Activated CD4-positive, CD25-positive, alpha-beta regulatory T cell treated with anti-CD3 and anti-CD28 coated beads, Interleukin-2, amount 50 U/mL, for 16 hours (primary cell): ENCODE data around the gene PPM1L.

Experiments
- DNase-seq: peaks from one replicate; pipeline ENCODE4 v3.0.0-alpha.2; 2020; ENCODE audit warnings: low read depth, low spot score

The PPM1L gene

GRCh38 chr3:161042023-161042501, 286.0 kb downstream of the PPM1L start:
- DNase-seq = no peak

GRCh38 chr3:161043336-161044035, 287.5 kb downstream of the PPM1L start:
- no peak for DNase-seq

DNA sequence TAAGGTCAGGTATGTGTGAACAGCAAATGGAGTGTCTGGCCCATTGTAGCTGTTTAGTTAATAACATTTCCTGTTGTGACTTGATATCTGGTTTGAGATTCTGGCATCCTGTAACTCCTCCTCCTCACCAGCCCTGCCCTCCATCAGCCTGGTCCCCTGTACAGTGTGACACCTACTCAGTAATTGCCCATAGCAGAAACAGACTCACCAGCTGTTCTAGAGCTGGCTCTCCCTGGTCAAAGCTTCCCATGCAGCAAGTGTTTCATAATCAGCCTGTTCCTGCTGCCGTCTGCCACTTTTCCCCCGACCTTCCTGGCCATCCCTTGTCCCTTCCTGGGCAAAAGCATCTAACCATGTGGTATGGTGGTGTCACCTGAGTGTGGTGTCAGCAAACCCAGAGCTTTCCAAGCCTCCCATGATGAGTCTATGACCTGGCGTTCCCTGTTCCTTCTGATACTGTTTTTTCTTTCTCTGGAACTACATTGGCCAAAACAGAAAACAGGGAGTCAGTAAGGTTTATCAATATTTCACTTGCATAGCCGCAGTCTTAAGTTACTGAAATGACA, 293.7 kb downstream of the PPM1L start:
- DNase-seq = no peak

DNA sequence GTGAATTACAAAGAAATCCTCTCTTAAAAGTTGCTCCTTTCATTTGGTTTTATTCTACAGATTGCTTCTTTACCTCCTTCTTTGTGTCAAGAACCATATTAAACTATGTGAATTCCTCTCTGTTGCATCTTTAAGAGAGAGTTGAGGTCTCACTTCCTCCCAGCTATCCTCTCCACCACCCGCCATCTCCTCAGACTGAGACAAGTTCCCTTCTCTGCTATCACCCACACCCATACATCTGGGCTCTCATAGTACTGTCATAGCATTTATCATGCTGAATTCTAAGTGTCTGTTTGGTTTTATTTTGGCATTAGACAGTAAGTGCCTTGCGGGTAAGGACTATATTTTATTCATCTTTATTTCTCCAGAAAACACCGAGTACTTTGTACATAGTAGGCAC, 294.9 kb downstream of the PPM1L start:
- DNase-seq = no peak

DNA sequence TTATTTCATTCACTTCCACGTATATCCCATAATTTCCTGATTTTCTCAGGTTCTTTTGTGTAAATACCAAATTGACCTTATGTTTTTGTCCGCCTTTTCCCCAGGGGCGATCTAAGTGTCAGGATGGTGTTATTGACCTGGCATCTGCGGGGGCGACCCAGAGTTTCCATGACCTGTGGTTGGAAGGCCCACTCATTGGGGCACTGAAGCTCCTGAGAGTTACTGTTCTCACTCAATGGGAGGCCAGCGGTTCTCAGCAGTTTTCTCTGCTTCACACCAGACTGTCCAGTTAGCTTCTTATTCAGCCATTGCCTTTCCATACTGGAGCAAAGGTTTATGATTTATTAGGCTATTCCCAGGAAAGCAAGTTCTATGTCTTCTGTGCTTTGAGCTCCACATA, 295.8 kb downstream of the PPM1L start:
- no peak for DNase-seq

DNA sequence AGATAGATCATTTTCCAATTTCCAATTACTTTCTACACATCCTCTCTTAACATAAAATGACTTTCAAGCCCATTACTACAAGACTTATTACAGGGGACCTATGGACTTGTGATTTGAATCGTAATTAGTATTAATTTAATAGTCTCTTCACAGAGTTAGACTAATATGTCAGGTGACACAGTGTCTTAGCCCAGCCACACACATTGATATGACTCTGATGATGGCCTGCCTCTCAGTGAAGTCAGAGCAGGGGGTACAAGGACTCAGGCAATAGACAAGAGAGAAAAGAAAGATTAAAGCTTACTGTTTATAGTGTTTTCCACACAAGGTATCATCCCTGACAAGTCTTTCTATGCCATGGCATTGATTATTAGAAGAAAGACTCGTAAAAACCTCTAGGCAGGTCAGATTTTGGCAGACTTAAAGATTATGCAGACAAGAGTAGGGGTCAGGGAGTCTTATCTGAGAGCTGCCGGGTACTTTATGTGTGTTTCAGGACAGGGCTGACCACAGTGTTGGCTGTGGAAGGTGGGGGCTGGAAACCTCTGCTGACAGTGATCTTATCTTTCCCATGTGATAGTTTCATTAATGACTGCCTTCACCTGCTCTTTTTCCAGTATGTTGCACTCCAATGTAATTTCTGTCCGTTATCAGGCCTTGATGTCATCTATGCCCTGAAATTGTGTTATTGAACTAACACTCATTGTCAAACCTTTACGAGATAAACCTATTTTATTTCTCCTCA, 299.0 kb downstream of the PPM1L start:
- no peak for DNase-seq

DNA sequence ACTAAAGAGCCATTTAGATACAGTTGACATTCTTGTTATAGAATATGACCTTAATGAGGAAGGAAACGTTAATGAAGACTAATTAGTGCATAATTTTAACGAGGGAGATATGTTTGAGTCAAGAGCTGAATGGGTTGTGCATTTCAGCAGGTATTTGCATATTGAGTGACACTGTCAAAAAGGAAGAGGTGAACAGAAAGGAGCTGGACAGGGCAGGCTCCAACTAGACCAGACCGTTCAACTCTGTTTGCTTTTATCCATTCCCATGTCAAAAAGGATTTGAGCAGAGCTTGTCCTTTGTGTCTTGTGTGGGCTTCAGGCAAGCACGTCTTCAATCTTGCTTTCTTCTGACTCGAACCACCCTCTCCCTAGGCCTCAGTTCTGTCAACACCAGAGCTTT, 308.4 kb downstream of the PPM1L start:
- no peak for DNase-seq

- no peak for DNase-seq
These were observed 310.9 kb downstream of the PPM1L start for GRCh38 chr3:161066930-161067329.

- no peak for DNase-seq
These were observed 311.3 kb downstream of the PPM1L start for GRCh38 chr3:161067335-161067734.

DNA sequence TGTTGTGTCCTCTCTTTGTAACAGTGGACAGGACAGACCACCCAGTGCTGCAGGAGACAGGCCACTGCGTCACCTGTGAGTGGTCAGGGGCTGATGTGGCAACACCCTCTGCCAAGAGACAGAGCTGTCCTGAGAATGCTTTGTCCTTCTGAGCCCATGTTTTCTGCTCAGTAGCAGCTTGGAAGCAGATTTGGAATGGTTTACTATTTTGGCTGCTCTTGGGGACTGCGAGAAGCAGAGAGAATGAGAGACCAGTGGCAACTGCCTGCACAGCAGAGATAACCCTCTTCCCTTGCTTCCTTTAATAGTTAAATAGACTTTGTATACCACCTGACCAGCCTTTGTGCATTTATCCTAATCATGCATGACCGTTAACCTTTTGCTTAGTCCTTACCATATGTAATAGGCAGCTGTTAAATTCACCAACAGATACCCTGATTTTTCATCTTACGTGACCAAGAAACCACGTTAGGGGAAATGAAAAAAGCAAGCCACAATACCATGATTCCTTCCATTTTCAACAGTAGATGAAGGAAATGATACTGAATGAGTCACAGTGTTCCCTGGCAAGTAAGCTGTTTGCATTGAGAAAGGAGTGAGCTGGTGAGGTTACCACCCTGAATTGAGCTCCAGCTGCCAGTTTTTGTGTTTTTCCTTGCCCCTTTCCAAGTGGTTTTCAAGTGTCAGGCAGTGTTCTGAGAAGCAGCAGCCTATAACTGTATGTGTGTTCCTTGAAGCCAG, 313.6 kb downstream of the PPM1L start:
- no peak for DNase-seq

- DNase-seq = no peak
These were observed 314.4 kb downstream of the PPM1L start for GRCh38 chr3:161070252-161070930.

- no peak for DNase-seq
These were observed 315.1 kb downstream of the PPM1L start for GRCh38 chr3:161070980-161071663.

DNA sequence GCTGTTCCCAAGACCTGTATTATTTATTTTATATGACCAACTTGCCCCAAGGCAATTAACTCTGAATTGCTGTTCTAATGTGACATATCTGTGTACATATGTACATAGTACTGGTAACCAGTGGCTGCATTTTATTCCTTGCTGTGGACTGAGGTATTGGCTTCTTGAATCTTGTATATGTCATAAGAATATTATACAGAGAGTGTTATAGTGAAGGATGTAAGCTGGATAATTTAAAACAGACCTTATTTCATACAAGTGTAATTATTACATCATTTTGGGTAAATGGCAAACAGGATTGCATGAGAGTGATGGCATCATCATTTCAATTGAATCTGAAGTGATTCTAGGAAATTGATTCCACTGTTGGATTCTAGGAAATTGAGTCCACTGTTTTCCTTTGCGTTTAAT, 316.2 kb downstream of the PPM1L start:
- DNase-seq = no peak

DNA sequence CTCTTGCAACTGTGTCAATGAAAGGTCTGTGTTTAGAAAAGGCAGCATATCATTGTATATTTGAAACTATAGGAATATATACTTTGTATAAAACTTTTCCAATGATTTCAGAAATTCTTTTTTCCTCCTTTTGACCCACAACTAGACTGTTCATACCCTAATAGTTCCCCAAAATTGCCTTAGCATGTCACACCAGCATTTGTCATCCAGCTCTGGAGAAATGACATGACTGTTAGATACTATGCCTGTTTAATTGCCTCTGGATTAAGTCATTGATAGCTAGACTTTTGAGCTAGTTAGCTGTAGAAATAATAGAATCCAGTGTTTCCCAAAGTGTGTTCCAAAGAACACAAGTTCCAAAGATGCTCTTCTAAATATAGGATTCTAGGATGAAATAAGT, 316.7 kb downstream of the PPM1L start:
- DNase-seq = no peak

- DNase-seq = no peak
These were observed 317.1 kb downstream of the PPM1L start for GRCh38 chr3:161073181-161073580.

- DNase-seq = no peak
These were observed 325.6 kb downstream of the PPM1L start for GRCh38 chr3:161081633-161082032.

DNA sequence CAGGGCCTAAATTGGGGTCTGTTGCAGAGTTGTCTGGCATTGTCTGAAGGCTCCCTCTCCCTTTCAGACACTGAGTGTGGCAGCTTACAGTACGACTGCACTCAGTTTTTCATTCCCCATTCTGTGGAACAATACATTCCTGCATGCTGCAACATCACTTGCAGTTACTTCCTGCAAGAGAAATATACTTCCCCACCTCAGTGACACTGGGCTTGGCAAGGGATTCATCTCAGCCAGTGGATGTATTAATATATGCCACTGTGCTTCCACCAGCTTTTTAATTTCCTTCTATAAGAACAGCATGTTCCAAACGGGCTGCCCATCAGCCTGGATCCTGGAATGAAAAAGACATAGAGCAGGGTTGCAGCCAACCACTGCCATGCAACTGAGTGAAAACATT, 326.0 kb downstream of the PPM1L start:
- DNase-seq = no peak

DNA sequence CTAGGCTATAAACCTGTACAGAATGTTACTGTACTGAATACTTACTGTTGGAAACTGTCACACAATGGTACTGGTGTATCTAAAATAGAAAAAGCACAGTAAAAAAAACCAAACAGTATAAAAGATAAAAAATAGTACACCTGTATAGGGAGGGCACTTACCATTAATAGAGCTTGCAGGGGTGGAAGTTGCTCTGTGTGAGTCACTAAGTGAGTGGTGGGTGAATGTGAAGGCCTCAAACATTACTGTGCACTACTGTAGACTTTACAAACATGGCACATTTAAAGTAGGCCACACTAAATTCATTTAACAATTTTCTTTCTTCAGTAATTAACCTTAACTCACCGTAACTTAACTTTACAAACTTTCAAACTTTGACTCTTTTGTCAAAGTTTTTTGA, 327.1 kb downstream of the PPM1L start:
- no peak for DNase-seq

GRCh38 chr3:161084277-161084676, 328.2 kb downstream of the PPM1L start:
- DNase-seq = no peak

GRCh38 chr3:161093895-161094294, 337.9 kb downstream of the PPM1L start:
- no peak for DNase-seq

- DNase-seq = no peak
These were observed 340.8 kb downstream of the PPM1L start for GRCh38 chr3:161096771-161097367.
